Left ventricle myocardium inferior (tissue), 1 donor: ENCODE data around the gene SCGB3A2. TPM values are rescaled to one million over a fixed set of nuclear protein-coding genes. Genes with fewer than 3 reads are reported as not detected.

Experiments
- DNase-seq: peaks from one replicate; pipeline ENCODE4 v3.0.0-alpha.2; 2020
- H3K27ac ChIP-seq: fragments of 200-600 bp; replicated peaks from 2 replicates; pipeline ENCODE4 v1.8.0; 2021
- H3K27me3 ChIP-seq: fragments of 200-600 bp; 2 replicates; pipeline ENCODE4 v1.8.0; 2021; ENCODE audit warnings: low read depth
- H3K36me3 ChIP-seq: fragments of 200-600 bp; 2 replicates; pipeline ENCODE4 v1.8.0; 2021
- H3K4me1 ChIP-seq: fragments of 200-600 bp; 2 replicates; pipeline ENCODE4 v1.8.0; 2021
- H3K4me3 ChIP-seq: fragments of 200-600 bp; 2 replicates; pipeline ENCODE4 v1.8.0; 2021; ENCODE audit warnings: mild to moderate bottlenecking, moderate library complexity
- H3K9me3 ChIP-seq: fragments of 200-600 bp; replicated peaks from 2 replicates; pipeline ENCODE4 v1.8.0; 2021
- intact Hi-C: fragments of 100-400 bp; cut with micrococcal nuclease; formaldehyde crosslinking; loops from one replicate; pipeline ENCODE4 v1.11.0; 2022
- long read RNA-seq: library from polyadenylated mRNA; unstranded; transcript quantifications from one replicate; pipeline ENCODE4 v2.0.0, GENCODE V29; 2021
- total RNA-seq: library from RNA; stranded (reverse); fragmentation: NEBNext Ultra II Directional; extraction: Animal tissue kit (Norgen Biotek cat#: 25700); gene quantifications from one replicate; pipeline ENCODE4 v1.2.1, GENCODE V29; 2021
- TF ChIP-seq, protein P1 (sequence below): fragments of 200-600 bp; IDR thresholded peaks from 2 replicates; pipeline ENCODE4 v1.8.0; 2021; ENCODE audit warnings: antibody characterized with exemption, mild to moderate bottlenecking, borderline replicate concordance
- donor health status: DM: no; HTN: yes; CAD: no; lungs with severe emphysema.

SCGB3A2 gene, protein sequence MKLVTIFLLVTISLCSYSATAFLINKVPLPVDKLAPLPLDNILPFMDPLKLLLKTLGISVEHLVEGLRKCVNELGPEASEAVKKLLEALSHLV
- total RNA-seq, result not detected
- long read RNA-seq, result 0 reads

DNA sequence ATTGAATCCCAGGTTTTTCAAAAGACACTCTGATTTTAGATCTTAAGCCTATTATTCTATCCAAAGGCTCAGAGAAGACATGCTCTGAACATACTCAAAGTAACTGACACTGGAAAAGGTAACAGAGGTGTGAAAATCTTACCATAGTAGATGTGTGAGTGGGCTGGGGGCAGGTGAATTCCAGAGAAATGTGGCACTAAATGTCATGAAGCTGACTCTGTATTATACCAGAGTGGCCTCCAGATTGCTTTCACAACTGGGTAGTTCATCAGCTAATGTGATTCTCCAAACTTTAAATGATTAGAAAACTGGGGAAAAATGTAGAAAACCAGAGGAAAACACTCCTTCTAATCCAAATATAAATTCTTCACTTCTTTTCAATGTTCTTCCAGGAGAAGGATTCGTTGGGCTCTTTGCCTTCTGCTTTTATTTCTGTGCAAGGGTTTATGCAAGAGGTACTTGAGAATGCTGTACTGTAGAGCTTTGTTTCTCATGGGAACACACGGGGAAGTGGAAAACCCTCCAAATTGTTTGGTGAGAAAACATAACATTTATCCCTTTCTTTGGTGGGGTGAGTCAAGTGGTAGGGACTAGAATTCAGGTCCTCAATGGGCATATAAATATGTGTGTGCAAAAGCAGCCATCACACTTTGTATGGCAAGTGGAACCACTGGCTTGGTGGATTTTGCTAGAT, at the start of gene SCGB3A2:
Gene SCGB3A2 (plus strand): TSS at position 646 of the 694 bp plus-strand sequence. CDS start 93 bp downstream, outside the sequence.
- Histone ChIP-seq H3K27ac (no peak within 1 kb of the TSS), H3K27me3 (no peaks in the 10 kb centered on the region), H3K4me1 (peaks cover 6% of the 10 kb centered on the region), H3K36me3 (no peaks in the 10 kb centered on the region), H3K9me3 (no peaks in the 10 kb centered on the region), H3K4me3 (no peak within 1 kb of the TSS)
- DNase-seq, result no peak
- TF ChIP-seq, protein P1, sequence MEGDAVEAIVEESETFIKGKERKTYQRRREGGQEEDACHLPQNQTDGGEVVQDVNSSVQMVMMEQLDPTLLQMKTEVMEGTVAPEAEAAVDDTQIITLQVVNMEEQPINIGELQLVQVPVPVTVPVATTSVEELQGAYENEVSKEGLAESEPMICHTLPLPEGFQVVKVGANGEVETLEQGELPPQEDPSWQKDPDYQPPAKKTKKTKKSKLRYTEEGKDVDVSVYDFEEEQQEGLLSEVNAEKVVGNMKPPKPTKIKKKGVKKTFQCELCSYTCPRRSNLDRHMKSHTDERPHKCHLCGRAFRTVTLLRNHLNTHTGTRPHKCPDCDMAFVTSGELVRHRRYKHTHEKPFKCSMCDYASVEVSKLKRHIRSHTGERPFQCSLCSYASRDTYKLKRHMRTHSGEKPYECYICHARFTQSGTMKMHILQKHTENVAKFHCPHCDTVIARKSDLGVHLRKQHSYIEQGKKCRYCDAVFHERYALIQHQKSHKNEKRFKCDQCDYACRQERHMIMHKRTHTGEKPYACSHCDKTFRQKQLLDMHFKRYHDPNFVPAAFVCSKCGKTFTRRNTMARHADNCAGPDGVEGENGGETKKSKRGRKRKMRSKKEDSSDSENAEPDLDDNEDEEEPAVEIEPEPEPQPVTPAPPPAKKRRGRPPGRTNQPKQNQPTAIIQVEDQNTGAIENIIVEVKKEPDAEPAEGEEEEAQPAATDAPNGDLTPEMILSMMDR, result no peak
- intact Hi-C loops, result no loop called here

DNA sequence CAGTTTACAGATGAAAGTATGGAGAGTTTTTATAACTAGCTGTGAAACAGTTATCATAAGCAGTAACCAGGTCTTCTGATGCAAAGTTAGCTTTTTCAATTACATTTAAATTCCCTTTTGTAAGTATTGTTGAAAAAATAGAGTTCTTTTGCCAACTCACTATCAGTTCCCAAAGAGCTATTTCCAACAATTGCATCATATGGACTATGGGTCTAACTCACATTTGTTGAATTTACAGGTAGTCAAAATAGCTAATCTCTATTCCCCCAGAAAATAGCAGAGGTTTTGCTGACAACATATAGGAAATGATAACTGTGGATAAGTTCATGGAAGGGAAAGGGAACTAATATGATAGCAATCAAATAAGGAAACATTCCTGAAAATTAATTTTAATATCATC, 48.5 kb upstream of the SCGB3A2 start:
- no peaks in the 10 kb centered on the region for H3K9me3 ChIP-seq
- no peaks in the 10 kb centered on the region for H3K4me1 ChIP-seq
- TF ChIP-seq, protein P1, result no peak
- H3K4me3 ChIP-seq, result no peak overlapping the region
- peaks cover 30% of the 10 kb centered on the region for H3K27me3 ChIP-seq
- intact Hi-C loops, result no loop called here
- no peaks in the 10 kb centered on the region for H3K36me3 ChIP-seq
- no peak overlapping the region for H3K27ac ChIP-seq
- no peak for DNase-seq

DNA sequence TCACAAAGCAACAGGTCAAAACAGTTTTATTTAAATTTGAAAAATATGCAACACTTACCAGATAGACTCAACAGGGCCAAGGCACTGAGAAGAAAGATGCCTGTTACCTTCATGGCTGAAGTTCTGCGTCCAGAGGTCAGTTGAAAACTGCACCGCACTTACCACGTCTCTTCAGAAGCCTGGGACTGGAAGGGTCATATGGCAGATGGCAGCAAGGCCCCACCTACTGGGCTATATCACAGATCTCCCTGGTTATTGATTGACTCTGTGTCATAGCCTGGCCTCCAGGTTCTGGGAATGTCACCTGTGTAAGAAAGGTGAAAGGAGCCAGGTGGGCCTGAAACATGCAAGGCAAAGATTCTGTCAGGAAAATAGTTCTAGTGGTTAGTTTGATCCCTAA, 47.0 kb upstream of the SCGB3A2 start, which contains the start of gene SPINK1:
Gene SPINK1 (minus strand): TSS at position 207 of the 400 bp plus-strand sequence. CDS start 94 bp downstream, at position 113.
- Histone ChIP-seq H3K36me3 (no peaks in the 10 kb centered on the region), H3K4me1 (no peaks in the 10 kb centered on the region), H3K27ac (no peak within 1 kb of the TSS), H3K4me3 (no peak within 1 kb of the TSS), H3K27me3 (peaks cover 24% of the 10 kb centered on the region), H3K9me3 (no peaks in the 10 kb centered on the region)
- no peak for DNase-seq
- intact Hi-C loops, result no loop called here
- TF ChIP-seq, protein P1, result no peak

DNA sequence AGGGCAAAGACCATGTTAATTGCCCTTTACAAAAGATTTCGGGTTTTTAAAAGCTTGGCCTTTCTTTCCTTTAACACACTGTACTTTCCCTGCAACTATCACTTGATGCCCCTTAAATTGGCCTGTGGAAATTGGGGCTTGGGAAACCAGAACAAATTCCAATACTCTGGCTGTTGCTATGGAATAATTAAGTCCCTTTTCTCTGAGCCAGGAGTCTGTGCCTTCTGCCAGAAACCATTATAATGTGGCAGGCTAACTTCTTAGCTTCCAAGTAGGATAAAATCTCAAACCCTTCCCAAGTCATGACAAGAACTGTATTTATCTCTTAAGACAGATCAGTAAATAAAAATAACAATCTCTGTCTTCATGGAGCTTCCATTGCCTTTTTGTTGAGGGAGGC, 46.0 kb upstream of the SCGB3A2 start:
- Histone ChIP-seq H3K27ac (no peak overlapping the region), H3K4me3 (no peak overlapping the region), H3K4me1 (no peaks in the 10 kb centered on the region), H3K27me3 (peaks cover 21% of the 10 kb centered on the region), H3K9me3 (no peaks in the 10 kb centered on the region), H3K36me3 (no peaks in the 10 kb centered on the region)
- DNase-seq, result no peak
- TF ChIP-seq, protein P1, result no peak
- intact Hi-C loops, result no loop called here

DNA sequence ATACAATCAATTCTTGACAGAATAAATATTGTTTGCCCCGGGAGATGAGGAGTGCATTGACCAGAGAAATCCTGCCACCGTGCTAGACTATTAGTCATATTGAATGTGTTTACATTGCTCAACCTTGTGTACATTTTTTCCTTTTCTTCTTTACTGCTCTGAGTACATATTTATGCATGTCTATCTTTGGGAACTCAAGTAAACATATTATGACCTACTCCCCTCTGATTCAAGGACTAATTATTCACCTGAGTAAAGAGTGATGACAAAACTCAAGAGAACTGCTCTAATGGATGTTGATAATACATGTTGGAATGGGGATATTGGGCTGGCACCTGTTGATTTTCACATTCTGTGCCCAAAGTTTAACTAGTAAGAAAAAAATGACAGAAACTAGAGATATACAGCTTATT, 43.1 kb upstream of the SCGB3A2 start:
- TF ChIP-seq, protein P1, result no peak
- H3K4me1 ChIP-seq, result no peaks in the 10 kb centered on the region
- H3K27ac ChIP-seq, result no peak overlapping the region
- H3K36me3 ChIP-seq, result no peaks in the 10 kb centered on the region
- intact Hi-C loops, result no loop called here
- no peak overlapping the region for H3K4me3 ChIP-seq
- H3K27me3 ChIP-seq, result peaks cover 13% of the 10 kb centered on the region
- H3K9me3 ChIP-seq, result no peaks in the 10 kb centered on the region
- DNase-seq, result no peak
